ENCODE data around the gene ATP1B3.
"Not testable (repeated sequence)": the region's sequence is repeated elsewhere in the genome, so short reads cannot be mapped to it uniquely, and the experiment has no call there.

The ATP1B3 gene

DNA sequence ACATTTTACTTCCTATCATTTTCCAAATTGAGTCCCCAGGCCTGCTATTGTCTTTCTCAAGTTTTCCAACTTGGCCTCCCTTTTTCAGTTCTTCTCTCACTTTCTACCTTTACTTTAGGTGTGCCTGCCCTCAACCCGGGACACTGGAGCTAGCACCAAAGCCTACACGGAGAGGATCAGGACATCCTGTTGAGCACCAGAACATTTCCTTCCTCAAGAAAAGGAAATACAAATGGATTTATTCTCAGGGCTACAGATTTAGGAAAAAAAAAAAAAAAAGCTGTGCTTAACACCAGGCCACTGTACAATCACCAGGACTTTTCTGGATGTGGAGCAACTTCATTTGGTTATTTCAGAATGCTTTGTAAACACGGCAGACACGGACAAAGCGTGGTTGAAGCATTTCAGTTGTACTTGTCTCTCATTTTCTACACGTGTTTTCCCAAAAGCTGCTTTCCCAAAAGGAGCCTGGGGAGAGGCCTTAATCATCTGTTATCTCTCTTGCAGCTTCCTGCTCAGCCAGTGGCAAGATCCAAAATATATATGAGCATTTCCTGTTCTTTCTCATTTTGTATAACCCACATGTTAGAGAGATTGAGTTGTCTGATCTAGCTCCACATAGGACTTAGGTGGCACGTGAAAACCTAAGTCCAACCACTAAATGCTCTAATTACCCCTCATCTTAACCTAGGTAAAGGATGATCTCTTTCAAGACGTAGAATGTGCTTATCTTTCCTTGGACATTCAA lies 15.5 kb upstream of the ATP1B3 start:
- no peak for DNase-seq (ENCODE audit: low spot score)

DNA sequence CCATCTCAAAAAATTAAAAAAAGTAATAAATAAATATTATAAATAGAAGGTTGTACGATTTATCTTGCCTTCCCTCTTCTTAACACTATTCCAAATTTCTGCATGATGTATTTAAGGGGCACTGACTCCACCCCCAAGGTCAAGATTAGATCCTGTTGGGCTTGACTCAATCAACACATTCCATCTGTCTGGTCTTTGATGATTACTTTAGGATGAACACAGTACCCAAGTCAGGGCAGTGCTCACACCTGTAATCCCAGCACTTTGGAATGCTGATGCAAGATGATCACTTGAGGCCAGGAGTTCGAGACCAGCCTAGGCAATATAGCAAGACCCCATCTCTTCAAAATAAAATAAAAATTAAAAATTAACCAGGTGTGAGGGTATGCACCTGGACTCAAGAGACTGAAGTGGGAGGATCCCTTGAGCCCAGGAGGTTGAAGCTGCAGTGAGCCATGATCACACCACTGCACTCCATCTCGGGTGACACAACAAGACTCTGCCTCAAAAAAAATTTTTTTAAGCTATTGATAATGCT lies 14.1 kb upstream of the ATP1B3 start:
- DNase-seq (ENCODE audit: low spot score) = no peak

DNA sequence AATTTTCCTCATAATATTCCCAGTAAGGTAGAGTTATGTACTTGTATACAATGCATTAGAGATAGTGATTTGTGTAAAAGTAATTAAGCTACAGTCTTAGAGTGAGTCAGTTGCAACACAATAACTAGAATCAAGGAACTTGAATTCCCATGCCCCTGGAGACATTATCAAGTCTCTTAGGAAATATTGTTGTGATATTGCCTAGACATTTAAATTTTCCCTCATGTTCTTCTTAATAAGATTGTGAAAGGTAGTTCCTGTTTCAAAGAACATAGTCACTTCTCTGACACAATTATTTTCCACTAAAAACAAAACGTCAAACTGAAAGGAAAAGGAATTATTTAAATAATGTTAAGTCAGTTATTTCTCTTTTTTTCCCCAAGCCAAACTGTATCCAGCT lies 13.0 kb upstream of the ATP1B3 start:
- no peak for DNase-seq (ENCODE audit: low spot score)

DNA sequence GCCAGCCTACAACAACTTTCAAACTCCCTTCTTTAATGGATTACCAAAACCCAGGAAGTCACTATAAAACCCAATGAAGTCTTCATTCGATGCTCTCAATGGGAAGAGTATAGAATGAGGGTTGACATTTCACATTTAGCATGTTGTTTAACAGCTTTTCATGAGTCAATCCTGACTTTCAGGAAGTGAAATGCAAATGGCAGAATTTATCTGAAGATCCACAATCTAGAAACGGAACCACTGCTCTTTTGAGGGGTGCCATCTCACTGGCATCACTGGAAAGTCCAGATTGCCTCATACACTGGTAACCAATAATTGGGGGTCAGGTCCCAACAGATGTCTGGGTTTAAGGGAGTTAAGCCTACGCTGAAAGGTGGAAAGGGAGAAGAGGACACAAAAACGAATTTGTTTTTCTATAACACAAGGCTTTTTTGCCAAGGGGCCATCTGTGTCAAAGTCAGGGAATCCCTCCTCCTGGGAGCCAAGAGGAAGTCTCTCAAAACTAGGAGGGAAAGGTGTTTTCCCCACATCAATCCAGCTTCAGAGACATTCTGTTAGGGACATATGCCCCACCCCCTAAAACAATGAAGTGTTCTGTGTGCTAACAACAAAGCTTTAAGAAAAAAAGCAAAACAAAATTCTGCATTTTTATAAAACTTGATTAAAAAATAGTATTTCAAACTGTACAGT lies 12.0 kb upstream of the ATP1B3 start:
- no peak for DNase-seq (ENCODE audit: low spot score)

DNA sequence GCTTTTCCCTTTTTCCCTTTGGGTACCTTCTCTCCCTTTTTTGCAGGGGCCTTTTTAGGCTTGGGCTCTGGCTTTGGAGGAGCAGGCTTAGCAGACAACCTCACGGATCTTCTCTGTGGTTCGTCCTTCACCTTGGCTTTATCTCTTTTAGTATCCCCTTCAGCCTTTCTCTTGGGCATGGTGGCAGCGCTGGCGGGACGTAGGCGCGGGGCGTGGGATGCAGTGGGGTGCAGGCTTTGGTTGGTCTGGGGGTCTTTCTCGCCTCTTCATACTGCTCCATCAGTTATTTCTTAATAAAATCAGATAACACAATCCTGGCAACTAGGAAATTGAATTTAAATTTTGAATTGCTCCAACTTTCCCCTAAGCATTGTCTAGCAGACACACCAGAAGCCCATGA lies 11.3 kb upstream of the ATP1B3 start:
- DNase-seq (ENCODE audit: low spot score) = no peak

DNA sequence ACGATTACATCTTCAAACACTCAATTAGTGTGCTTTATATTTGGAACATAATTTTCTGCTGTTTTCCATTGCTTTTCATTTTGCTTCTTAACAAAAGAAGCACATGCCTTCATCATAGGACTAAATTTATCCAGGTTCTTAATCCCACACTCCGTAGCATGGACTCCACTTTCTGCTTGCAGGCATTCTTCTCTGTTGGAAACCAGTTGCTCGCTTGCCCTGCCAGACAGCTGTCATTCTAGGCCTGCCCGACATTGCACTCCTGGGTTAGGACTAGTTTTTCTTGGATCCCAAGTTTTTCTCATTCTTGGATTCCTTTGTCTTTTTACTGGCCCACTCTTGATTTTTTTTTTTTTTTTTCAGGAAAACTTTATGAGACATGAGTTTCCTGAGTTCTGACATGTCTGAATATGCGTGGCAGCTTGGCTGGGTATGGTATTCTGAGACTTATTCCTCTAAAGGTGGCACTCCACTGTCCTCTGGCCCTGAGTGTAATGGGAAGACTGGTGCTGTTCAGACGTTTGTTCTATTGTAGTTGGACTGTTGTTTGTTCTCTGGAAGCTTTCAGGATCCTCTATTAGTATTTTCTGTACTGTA lies 6.3 kb upstream of the ATP1B3 start:
- DNase-seq (ENCODE audit: low spot score) = no peak

DNA sequence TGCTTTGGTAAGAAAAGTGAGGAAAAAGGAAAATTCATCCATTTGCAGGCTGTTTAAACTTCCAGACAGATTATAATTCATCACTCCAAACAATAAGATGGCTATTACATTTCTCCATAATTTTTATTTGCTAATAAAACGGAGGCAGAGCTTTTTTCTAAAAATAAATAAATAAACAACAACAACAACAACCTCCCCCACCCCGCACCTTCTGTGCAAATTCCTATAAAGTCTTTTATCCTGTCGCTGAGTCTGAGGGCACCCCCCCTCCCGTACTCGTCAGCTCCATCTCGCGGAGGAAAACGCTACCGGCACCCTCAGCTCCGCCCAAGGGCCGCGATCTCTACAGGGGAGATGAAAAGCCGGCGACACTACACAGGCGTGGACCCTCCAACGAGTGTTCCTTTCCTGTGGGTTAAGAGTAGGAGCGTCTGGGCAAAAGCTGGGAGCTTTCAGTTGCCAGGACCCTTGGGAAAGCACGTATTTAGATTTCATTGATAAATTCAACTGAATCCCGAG lies 1.0 kb upstream of the ATP1B3 start:
- peak; percentile 90 for DNase-seq (ENCODE audit: low spot score)

DNA sequence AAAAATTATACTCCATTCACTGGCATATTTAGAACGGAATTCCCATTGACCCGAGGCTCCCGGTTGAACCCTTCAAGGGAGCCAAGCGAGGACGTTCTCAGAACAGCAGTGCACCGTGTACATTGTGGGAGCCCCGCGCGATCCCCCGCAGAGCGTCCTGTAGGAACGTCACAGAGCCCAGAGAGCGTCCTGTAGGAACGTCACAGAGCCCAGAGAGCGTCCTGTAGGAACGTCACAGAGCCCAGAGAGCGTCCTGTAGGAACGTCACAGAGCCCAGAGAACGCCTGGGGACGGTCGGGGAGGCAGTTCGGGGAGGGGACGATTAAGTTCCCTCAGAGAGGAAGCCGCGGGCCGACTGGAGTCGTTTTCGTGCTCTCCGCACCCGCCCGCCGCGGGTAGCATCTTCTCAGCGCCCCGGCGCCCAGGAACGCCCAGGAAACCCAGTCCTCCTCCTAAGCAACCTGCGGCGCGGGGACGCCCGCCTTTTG lies 506 bp upstream of the ATP1B3 start:
- DNase-seq (ENCODE audit: low spot score) = peak; percentile 40

DNA sequence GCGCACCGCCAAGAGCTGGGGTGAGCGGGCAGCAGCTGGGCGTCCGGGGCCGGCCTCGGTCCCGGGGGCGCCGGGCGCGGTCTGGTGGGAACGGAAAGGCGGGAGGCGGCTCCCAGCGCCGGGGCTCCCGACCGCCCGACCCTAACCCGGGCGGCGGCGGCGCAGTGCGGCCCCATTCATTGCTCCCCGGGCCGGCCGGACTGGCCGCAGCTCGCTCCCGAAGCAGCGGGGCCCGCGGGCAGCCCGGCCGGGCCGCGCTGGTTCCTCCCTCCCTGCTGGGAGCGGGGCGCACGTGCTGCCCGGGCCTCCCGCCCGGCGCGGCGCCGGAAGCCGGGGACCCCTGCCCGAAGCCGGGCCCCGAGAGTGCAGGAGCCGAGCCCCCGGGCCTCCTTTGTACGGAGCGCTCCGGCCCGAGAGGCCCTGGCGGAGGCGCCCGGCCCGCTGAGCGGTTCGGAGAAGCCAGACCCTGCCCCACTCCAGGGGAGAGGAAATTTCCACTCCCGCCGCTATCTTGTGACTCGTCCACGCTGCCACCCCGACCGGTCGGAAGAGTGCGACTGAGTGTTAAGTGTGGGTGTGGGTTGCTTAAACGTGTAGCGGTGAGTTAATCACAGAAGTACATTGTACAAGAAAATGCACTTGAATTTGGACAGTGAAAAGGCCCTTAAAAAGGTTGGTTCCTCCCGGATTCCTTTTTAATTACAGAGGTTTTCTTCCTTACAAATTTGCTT lies 613 bp downstream of the ATP1B3 start:
- peak; percentile 72 for DNase-seq (ENCODE audit: low spot score)

DNA sequence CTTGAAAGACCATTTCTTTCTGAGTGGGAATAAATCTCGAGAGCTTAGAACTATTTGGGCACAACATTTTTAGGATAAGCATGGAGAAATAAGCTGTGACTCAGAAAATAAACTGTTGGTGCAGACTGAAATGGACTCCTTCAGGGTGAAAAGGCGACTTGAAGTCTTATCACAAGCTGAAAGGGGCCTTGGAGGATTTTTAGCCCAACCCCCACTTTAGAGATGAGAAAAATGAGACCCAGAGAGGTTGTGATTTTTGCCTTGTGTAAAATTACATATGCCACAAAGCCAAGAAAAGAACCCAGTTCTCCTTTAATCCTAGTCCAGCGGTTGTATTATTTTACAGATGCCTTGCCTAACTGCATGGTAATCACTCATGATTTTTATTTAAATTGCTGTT lies 1.5 kb downstream of the ATP1B3 start:
- DNase-seq (ENCODE audit: low spot score) = no peak

DNA sequence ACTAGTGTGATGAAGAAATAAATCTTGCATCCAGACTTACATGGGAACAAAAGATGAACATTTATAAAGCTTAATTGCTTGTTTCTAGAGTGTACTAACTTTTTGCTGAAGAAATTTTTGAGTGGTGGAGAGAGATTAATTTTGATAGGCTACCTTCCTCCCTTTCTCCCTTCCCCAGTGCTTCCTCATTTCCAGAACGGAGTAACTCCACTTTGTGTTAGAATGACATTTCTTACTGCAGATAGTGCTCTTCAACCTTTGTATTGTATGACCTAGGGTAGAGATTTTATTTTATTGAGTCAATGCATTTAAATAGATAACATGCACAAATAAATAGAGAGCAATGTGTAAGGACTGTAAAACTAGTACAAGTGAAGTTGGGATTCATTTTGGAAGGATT lies 1.9 kb downstream of the ATP1B3 start:
- DNase-seq (ENCODE audit: low spot score) = no peak

DNA sequence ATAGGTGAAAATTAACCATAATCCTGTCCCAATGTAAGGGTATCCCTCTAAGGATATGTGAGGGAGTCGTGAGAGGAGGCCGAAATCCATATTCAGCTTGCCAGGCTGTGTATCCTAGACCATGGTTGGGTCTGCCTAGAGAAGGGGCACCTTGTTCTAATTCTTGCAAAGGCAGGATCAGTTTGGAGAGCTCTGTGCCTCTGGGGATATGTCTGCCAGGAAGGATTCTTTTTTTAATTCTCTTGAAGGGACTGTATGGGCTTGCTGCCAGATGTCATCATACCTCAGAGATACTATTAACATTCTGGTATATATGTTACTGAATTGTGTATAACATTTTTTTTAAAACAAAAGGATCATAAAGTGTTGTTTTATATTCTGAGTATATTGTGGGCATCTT lies 2.4 kb downstream of the ATP1B3 start:
- DNase-seq (ENCODE audit: low spot score) = no peak

DNA sequence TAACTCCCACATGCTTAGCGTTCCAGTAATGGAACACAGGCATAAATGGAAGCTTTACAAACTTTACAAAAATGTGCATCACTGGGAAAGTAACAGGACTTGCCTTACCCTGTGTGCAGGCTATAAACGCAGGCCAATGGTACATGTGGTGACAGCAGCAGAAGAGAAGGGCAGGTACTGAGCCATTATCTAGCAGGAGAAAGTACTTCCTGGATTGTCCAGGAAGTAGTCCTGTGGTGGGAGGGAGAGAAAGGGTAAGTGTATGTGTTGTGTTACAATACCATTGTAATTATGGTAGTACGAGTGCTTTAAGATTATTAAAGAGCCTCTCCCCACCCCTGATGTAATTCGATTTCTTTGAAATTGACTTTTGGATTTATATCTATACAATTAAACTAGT lies 5.3 kb downstream of the ATP1B3 start:
- DNase-seq (ENCODE audit: low spot score) = no peak

DNA sequence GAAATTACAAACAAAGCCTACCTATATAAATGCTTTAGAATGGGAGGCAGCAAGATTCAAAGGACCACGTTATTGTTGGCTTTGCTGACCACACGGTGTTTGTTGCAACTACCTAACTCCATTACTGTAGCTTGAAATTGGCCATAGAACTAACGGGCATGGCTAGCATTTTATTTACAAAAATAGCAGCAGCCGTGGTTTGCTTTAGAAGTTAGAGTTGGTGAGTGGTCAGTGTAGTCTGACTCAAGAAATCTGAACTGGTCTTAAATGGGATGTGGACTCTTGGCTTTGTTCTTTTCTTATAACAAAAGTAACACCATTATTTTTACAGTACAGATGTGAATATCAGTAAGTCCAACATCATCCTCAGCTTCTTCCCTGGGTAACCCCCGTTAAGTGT lies 10.6 kb downstream of the ATP1B3 start:
- no peak for DNase-seq (ENCODE audit: low spot score)

DNA sequence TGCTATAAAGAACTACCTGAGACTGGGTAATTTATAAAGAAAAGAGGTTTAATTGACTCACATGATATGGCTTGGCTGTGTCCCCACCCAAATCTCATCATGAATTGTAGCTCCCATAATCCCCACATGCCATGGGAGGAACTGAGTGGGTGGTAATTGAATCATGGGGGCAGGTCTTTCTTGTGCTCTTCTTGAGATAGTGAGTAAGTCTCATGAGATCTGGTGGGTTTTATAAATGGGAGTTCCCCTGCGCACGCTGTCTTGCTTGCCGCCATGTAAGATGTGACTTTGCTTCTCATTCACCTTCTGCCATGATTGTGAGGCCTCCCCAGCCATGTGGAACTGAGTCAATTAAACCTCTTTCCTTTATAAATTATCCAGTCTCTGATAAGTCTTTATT lies 12.1 kb downstream of the ATP1B3 start:
- not testable (repeated sequence) for DNase-seq (ENCODE audit: low spot score)

DNA sequence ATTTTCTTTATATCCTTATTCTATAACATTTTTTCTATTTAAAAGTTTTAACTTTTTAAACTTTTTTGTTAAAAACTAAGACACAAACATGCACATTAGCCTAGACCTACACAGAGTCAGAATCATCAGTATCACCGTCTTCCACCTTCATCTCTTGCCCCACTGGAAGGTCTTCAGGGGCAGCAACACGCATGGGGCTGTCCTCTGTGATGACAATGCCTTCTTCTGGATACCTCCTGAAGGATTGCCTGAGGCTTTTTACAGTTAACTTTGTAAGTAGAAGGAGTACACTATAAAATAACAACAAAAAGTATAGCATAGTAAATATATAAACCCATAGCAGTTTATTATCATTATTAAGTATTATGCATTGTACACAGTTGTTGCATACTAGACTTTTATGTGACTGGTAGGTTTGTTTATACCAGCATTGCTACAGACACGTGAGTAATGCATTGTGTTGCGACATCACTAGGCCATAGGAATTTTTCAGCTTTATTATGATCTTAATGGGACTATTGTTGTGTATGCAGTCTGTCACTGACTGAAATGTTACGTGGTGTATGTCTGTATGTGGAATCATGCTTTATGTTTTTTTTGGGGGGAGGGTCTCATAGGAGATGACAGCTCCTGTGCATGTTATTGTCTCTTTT lies 18.2 kb downstream of the ATP1B3 start:
- peak; percentile 52 for DNase-seq (ENCODE audit: low spot score)

DNA sequence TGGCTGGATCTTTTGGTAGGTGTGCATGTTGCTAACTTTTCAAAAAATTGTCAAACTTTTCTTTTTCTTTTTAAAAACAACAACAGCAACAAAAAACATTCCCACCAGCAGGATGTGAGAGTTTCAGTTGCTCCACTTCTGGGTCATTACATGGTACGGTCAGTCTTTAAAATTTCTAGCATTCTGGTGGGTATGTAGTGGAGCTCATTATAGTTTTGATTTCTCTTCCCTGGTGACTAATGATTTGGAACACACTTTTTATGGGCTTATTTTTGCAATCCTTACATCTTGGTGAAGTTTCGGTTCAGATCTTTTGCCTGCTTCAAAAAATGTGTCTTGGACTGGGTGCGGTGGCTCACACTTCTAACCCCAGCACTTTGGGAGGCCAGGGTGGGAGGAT lies 19.3 kb downstream of the ATP1B3 start:
- DNase-seq (ENCODE audit: low spot score) = no peak

DNA sequence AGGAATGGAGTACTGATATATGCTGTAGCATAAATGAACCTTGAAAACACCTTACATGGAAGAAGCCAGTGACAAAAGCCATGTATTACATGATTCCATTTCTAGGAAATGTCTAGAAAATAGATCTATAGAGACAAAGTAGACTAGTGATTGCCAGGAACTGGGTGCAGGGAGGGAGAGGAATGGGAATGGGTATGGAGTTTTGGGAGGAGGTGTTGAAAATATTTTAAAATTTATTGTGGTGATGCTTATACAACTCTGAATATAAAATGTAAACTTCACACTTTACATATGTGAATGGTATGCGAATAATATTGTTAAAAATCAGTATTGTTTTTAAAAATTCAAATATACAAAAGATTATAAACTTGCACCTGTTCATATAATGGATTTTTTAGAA lies 22.5 kb downstream of the ATP1B3 start:
- DNase-seq (ENCODE audit: low spot score) = no peak

DNA sequence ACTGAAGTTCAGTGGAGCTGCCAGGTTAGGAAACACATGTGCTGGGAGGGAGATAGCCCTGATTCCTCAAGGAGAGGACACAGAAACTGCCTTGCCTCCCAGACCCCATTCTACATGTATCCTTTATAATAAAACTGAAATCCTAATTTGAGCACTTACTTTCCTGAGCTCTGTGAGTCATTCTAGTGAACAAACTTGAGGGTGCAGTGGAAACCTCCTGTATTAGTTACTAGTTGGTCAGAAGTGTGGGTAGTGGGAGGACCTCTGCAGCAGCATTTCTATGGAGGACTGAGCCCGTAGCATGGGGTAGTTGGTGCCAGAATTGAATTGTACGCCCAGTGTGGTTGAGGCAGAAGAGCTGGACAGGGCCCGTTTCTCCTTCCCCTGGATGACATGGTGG lies 23.9 kb downstream of the ATP1B3 start:
- no peak for DNase-seq (ENCODE audit: low spot score)

DNA sequence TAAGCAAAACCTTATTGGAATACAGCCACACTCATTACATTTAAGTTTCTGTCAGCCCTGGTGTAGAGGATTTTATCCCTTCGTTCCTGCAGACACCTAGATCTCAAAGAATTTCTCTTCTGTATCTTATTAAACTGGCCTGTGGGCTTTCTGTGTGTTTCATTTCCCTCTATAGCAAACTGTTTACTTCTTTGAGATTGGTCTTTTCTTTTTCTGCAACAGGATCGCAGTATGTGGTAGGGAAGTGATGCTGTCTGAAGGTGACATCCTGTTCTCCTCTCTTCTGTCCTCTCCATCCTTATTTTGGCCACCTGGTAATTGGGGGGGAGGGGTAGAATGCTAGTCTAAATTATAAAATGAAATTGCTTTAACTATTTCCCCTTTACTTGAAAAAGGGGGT lies 25.5 kb downstream of the ATP1B3 start:
- DNase-seq (ENCODE audit: low spot score) = no peak

DNA sequence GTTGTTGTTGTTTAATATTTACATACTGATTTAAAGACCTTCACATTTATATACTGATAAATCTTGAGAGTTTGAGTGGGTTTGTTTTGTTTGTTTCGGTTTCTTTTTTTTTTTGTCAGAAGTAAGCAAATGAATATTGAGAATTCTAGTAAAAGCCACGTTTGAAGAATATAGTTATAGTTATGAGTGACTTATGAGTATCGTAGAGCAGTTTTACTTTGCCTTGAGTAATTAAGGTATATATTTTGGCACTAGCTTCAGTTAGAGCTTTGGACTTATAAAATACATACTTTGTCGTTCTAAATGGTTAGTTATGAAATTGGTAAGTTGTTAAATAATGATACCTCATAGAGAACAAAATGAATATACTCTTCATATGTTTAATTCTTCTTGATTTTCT lies 27.8 kb downstream of the ATP1B3 start:
- DNase-seq (ENCODE audit: low spot score) = no peak

DNA sequence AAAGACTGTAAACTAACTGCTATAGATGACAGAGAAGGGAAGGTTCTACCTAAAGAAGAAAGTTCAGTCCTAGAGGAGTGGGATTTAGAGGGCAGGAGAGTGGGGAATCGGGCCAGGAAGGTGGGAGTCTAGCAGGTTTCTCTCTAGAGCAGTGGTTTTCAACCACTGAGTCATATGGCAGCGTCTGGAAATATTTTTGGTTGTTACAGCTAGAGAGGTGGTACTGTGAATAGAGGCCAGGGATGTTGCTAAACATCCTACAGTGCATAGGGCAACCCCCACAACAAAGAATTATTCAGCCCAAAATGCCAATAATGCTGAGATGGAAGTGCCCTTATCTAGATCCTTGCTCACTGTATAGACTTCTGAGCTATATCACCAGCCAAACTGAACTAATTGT lies 28.7 kb downstream of the ATP1B3 start:
- no peak for DNase-seq (ENCODE audit: low spot score)
